ENCODE results near the gene DGKE.

The DGKE gene

DNA sequence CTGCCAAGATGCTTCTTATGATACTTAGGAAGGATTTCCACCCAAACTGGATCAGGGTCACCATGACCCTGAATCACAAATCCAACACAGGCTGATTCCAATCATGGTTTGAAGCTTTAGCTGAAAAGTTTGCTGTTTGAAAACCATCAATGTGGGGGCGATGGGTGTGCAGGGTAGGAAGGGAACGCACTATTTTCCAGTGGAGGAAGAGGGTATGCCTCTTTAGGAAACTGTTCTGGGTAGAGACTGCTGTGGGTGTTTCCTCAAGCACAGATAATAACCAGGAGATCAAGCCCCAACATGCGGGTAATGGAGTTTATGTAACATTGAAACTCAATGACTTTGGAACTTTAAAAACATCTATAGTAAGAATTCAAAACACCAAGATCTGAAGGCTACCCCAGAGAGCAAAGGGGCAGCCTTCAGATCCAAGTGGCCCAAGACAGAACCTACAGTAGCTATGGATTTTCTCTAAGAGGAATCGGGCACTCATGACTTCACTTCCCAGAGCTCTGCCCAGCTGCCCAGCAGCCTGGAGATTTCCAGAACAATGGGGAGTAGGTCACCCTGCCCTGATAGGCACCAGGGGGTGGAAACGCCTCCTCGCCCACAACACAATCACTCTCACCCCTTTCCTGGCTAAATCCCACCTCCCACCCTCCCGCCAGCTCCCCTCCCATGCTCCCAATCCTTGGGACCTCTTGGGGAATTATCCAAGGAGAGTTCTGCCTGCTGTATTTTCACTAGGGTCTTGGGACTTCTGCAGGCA lies 57.1 kb downstream of the DGKE start:
- no peak for DNase-seq (ENCODE audit: low read depth)

DNA sequence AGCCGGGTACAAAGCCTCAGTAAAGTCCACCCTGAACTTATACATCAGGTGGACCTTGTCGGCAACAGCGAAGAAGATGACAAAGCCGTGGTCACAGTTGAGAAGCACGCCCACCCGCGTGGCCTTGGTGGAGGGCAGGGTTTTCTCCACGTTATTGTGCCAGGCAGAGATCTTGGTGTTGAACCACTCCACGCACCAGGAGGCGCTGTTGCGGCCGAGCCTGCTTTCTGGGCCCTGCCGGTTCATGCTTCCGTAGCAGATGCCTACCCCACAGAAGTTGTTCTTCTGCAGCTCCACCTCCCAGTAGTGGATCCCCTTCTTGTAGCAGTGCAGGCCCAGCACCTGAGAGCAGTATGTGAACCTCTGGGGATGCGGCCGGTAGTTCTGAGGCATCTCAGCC lies 57.8 kb downstream of the DGKE start:
- DNase-seq (ENCODE audit: low read depth) = no peak

DNA sequence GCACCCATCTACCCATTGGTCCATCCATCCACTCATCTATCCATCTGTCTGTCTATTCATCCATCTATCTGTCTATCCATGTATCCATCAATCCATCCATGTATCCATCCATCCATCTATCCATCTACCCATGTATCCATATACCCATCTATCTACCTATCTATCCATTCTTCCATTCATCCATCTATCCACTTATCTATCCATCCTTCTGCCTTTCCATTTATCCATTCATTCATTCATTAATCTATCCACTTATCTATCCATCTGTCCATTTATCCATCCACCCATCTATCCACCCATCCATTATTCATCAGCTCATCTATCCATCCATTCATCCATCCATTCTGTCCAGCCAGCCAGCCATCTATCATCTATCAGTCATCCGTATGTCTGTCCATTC lies 58.4 kb downstream of the DGKE start:
- DNase-seq (ENCODE audit: low read depth) = no peak

DNA sequence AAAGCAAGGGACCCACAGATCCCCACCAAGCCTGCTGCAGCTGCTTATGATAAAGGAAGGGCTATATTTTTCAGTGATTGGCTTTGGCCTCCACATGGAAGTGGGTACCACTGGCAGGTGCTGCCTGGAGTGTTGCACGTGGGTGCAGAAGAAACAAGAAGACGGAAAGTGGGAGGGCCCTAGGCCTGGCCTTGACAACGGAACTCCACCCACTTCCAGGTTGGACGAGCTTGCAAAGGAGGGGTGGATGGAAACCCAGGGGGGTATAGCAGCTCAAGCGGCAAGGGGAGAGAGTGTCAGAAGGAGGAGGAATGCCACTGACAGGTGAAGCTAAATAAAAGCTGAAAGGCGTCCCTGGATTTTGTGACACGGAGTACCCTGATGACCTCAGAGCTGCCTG lies 59.6 kb downstream of the DGKE start:
- DNase-seq (ENCODE audit: low read depth) = no peak

DNA sequence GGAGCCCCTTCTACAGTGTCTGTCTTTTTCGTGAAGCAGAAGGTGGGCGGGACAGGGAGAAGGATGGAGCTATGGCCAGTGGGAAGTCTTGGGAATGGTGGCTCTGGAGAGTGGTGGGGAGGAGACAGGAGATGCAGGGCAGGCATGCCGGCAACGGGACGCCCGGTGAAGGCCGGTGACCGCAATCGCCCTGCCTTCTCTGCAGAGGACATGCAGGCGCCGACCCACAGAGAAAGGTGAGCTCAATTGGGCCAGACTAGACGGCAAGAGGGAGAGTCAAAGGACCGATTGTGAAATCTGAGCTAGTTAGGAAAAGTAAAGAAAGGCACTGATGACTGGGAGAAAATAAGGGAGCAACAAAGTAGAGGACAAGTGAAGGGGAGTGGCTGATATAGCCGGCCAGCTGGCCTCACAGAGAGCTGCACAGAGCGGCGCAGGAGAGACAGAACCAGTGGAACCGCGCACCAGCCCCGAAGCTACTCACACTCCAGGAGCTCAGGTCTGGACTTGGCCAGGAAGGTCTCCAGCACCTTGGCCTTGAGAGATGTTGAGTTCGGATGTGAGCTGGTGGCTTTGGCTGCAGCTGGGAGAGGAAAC lies 61.0 kb downstream of the DGKE start:
- DNase-seq (ENCODE audit: low read depth) = no peak

DNA sequence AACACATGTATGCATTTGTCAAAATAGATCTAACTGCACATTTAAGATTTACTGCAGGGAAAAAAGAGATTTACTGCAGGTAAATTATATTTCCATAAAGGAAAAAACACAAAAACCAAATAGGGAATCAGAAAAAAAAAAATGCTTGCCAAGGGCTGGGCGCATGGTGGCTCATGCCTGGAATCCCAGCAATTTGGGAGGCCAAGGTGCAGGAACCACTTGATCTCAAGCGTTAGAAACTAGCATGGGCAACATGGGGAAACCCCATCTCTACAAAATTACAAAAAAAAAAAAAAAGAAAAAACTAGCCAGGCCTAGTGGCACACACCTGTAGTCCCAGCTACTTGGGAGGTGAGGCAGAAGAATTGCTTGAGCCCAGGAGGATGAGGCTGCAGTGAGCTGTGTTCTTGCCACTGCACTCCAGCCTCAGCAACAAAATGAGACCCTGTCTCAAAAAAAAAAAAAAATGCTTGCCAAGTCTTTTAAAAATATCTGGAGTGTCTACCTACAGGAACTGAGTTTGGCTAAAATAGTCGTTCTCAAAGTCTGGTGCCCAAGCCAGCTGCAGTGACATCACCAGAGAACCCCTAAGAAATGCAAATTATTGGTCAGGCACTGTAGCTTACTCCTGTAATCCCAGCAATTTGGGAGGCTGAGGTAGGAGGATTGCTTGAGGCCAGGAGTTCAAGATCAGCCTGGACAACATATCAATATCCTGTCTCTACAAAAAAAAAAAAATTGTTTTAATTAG lies 62.4 kb downstream of the DGKE start:
- no peak for DNase-seq (ENCODE audit: low read depth)

DNA sequence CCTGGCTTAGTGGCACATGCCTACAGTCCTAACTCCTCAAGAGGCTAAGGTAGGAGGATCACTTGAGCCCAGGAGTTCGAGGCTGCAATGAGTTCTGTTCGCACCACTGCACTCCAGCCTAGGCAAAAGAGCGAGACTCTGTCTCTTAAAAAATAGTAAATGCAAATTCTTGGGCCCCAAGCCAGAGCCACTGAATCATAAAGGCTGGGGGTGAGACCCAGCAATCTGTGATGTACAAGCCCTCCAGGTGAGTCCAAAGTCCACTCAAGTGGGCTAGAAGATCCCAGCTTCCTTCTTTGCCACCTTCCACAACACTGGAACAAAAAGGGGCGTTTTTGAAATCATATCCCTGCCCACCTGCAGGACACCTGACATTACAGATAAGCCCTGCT lies 63.0 kb downstream of the DGKE start:
- DNase-seq (ENCODE audit: low read depth) = no peak

DNA sequence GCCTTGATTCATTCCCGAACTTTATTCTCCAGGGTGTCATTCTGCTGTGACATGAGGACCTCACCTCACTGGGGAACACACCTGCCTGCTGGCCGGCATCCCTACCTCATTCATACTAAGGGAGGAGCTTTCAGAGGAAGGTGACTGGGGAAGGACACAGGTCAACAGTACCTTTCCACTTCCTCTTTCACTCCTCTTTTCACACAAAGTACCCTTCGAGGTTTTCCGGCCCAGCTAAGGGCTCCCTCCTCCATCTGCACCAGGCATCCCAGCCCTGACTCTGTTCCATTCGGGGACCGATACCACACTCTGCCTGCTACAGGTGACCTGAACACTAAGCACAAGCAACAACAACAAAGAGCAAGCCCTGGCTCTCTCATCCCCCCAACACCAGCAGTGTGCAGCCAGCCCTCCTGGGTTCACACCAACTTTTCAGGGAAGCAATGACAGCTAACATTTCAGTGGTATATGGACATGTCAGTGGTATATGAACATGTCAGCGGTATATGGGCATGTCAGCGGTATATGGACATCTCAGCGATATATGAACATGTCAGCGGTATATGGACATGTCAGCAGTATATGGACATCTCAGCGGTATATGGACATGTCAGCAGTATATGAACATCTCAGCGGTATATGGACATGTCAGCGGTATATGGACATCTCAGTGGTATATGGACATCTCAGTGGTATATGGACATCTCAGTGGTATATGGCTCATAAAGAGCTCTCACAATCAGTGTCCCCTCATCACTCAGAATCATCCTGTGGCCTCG lies 63.9 kb downstream of the DGKE start:
- no peak for DNase-seq (ENCODE audit: low read depth)

DNA sequence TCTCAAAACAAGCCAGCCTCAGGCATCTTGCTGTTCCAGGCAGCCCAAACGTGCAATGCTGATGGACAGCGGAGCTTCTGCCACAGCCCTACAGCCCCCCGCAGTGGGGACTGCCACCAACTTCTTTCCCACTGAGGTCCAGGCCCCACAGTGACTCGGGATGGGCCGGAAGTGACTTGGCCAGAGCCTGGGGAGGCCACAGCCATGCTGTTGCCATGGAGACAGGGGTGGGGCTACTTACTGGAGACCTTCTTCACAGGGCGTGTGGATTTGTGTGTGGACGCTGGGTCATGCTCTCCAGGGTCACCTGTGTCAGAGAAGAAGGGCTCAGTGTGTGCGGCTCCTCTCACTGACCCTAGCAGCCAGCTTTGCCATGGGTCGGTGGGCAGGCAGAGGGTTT lies 64.9 kb downstream of the DGKE start:
- DNase-seq (ENCODE audit: low read depth) = peak; percentile 28

DNA sequence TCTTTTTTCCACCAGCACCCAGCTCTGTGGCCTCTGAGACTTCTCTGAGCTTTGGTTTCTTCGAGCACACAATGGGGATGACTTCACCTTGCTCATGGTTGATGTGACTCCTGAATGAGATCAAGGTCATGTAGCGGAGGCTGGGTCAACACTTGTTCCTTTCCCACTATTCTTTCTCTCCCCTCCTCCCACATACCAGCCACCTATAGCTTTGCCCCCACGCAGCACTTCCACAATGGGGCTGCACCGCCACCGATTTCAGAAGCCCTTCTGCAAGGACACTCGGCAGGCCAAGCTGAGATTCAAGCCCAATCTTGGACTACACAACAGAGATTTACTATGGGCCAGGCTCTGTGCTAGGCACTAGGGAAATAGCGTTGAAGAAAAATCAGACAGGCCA lies 65.5 kb downstream of the DGKE start:
- no peak for DNase-seq (ENCODE audit: low read depth)

DNA sequence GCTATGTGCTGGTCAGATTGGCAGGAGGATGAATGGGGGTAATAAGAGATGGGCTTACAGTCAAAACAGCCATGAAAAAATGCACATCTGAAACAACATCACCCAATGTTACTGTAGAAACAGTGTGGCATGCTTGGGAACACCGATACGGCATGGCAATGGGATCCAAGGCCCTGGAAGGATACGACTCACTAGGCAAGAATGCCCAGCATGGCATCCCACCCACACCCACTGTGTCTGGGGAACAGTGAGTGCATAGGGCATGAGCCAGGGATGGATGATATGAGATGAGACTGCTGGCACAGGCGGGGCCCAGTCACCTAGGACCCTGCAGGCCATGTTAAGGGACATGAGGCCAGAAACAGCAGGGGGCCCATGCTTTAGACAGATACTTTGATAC lies 68.4 kb downstream of the DGKE start:
- peak; percentile 87 for DNase-seq (ENCODE audit: low read depth)

DNA sequence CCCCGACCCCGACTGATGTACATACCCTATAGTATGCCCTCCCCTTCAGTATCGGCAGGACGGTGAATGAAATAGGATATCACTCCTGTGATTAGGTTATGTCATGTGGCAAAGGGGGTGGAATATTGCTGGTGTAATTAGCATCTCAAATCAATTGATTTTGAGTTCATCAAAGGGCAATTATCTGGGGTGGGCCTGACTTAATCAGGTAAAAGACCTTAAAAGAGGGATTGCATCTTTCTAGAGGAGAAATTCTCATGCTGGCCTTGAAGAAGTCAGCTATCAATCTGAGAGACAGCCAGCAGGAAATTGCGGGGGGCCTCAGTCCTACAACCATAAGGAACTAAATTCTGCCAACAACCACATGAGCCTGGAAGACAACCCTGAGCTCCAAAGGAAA lies 69.6 kb downstream of the DGKE start:
- no peak for DNase-seq (ENCODE audit: low read depth)

DNA sequence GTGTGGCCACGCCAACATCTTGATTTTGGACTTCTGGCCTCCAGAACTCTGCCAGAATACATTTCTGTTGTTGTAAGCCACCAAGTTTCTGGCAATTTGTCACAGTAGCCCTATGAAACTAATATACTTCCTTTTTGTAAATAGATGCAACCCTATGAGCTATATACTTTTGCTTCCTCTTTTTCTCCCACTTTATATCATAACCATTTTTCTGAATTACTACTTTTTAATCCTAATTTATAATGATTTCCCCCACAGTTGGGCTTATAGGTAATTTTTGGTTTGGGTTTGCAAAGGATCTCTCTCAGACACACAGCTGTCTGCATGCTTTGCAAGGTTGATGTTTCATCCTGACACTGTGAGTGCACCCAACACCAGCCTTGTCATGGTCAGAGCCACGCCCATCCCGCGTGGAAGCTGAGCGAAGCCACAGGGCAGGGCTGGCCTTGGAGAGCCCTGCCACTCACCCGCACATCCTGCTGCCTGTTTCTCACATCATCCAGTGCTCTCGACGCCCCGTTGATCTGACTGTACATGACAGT lies 74.1 kb downstream of the DGKE start:
- peak; percentile 7 for DNase-seq (ENCODE audit: low read depth)

DNA sequence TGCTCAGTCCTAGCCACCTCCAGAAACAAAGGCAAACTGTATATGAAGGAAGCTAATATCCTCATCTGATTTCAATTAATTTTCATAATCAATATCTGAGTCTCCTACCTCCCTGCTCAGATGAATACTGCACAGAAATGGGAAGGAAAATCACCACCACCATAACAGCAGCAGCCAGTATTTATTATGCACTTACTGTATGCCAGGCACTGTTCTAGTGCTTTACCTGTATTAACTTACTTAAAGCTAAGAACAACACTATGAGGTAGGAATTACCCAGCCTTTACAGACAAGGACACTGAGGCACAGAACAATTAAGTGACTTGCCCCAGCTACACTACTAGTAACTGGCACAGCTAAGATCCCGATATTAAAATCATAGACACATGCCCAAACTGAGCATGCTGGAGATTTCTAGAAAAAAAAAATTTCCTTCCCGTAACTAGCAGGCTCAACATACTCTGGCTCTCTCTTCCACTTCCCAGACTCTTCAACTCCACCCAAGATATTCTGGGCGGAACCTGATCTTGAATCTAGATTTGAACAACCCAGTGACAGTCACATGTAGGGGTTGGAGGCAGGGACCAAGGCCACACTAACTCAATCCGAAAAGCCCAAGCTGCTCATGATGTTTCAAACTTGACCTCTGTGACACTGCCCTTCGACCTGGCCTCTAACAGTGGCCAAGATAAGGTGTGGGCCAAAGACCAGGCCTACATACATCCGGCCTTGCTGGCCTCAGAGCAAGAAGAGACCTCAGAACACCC lies 76.0 kb downstream of the DGKE start:
- no peak for DNase-seq (ENCODE audit: low read depth)

DNA sequence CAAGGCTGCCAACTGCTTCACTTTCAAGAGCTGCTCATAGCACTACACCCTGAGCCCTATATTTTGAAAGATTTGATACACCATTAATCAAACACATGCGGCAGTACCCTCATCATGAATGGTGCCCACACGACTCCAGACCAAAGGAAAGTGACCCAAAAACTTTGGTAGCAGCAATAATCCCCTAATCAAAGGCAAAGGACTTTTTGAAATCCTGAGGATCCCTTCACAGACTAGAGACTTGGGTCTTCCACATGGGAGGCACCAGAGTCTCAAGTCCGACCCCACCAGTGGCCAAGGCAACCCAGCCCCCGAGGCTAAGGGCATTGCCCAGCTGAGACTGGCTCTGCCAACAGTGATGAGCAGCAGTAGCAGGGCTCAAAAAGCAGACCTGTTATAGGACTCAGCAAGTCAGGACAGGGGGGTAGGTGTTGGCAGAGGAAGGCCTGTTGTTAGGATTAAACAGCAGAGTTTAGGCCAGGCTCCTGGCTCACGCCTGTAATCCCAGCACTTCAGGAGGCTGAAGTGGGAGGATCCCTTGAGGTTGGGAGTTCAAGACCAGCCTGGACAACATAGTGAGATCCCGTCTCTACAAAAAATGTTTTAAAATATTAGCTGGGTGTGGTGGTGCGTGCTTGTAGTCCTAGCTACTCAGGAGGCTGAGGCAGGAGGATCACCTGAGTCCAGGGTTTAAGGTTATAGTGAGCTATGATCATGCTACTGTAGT lies 76.7 kb downstream of the DGKE start:
- no peak for DNase-seq (ENCODE audit: low read depth)

DNA sequence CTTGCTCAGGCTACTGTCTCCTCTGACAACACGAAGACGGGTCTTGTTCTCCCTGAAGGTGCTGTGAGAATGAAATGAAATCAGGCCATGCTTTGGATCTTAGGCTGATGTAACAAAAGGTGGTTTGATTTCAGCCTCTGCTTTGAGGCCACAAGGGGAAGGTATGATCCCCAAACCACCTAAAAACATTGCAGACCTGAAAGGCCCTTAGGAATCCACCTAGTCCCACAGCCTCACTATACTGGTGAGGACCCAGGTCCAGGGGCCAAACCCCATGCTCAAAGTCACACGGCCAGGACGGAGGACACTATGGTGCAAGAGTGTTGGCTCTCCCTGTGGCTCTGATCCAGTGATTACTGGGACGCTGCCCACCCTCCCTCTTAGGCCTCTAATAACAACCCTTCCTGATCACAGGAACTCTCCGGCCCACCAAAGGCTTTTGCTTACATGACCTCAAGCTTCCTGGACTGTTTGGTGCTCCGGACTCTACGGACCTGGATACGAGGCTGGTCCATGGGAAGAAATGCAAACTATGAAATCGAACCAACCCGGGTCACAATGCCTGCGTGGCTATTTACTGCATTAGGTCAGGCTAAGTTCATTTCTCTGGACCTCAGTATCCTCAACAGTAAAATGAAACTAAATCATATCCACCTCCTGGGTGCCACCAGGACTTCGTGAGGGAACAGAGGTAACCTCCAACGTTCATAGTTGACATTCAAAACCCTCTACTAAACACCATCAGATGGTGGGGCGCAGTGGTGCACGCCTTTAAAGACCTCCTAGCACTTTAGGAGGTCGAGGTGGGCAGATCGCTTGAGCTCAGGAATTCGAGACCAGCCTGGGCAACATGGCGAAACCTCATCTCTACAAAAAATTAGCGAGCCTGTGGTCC lies 78.4 kb downstream of the DGKE start:
- DNase-seq (ENCODE audit: low read depth) = peak; percentile 29

DNA sequence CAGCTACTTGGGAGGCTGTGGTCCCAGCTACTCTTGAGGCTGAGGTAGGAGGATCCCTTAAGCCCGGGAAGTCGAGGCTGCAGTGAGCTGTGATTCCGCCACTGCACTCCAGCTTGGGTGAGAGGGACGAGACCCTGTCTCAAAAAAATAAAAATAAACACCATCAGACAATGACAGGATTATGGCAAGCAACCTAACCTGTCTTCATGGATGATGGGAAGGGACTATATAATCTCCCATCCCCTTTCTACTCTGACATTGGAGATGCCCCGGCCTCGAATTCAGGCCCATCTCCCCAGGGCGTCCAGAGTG lies 79.0 kb downstream of the DGKE start:
- no peak for DNase-seq (ENCODE audit: low read depth)

DNA sequence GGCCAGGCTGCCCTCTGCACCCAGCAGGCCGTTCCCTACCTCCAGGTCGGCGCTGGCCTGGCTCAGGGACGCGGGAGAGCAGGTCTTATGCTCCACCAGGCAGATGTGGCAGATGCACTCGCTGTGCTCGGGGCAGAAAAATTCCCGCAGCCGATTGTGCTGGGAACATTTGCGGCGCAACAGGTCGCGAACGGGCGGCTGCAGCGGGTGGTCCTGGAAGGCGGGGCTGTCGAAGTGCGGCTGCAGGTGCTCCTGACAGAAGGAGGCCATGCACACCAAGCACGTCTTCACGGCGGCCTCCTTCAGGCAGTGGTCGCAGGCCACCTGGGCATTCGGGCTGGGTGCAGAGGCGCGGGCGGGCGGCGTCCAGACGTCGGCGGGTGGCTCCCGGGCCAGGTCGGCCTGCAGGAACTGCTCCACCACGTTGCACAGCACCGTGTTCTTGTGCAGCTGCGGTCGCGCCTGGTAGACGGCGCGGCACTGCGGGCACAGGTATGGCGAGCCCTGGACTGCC lies 79.5 kb downstream of the DGKE start:
- peak; percentile 30 for DNase-seq (ENCODE audit: low read depth)

DNA sequence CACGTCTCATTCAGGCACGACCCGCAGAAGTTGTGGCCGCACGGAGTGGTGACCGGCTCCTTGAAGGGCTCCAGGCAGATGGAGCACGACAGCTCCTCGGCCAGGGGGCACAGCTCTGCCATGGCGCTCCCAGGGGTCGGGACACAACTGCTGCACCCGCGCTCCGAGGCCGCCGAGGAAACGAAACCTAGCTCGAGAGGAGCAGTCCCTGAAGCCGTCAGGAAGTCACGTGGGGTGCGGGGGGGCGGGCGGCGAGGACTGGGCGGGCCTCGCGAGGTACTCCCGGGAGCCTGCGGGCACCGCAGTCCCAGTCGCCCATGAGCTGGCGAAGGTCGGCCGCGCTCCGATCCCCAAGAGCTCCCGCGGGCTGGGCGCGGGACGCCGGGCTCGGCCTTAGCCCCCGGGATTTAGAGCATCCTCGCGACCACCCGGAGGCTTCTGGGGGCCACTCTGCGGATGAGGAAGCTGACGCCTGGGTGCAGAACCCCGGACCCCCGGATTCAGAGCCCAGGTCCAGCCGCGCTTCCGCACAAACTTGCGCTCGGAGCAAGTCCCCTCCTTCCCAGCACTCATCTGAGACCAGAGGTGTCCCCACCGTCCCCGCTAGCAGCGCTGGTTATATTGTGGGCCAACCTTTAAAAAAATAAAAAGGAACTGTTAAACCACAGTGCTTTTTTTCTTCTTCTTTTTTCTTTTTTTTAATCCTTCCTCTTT lies 80.1 kb downstream of the DGKE start, which contains the start of gene TRIM25:
Gene TRIM25 (minus strand): TSS at position 183 of the 714 bp plus-strand sequence. CDS start 61 bp downstream, at position 122.
- DNase-seq (ENCODE audit: low read depth) = peak; percentile 91

Data from EH (cell line).